Common myeloid progenitor, CD34-positive (primary cell): ENCODE measurements around the gene CASP14.
"Not testable (repeated sequence)": the region's sequence is repeated elsewhere in the genome, so short reads cannot be mapped to it uniquely, and the experiment has no call there.

ENCODE experiments used
- CTCF ChIA-PET: fragments of 350-600 bp; sonication (Branson Sonifier 250); formaldehyde crosslinking; loops from one replicate; lab custom pipeline; 2021; ENCODE audit warnings: antibody characterized with exemption; lab: Charles Lee
- POLR2A ChIA-PET: fragments of 350-600 bp; sonication (Branson Sonifier 250); formaldehyde crosslinking; loops from one replicate; lab custom pipeline; 2021; ENCODE audit warnings: antibody characterized with exemption; lab: Charles Lee
- DNase-seq, 3 donors: peaks; one replicate each; pipeline versions ENCODE4 v3.0.0 to v3.0.0-alpha.2; 2013
- H3K27ac ChIP-seq, 2 experiments: 1 replicate in 1 of 2; 2 replicates in 1 of 2; pipeline ENCODE4 v1.7.0; 2013; ENCODE audit warnings: inconsistent platforms in 2 of 2, low read length in 2 of 2, mild to moderate bottlenecking in 2 of 2, low read depth in 1 of 2, moderate library complexity in 1 of 2; ENCODE audit not compliant: severe bottlenecking in 2 of 2, insufficient read depth in 1 of 2, poor library complexity in 1 of 2
- H3K27me3 ChIP-seq, 5 experiments: replicated peaks in 2 of 5; 1 replicate in 3 of 5; 2 replicates in 2 of 5; pipeline versions ENCODE4 v1.6.1 to v1.7.0; 2013; ENCODE audit warnings: low read length in 4 of 5, mild to moderate bottlenecking in 2 of 5, moderate library complexity in 2 of 5, inconsistent platforms in 1 of 5; ENCODE audit not compliant: insufficient read depth in 5 of 5, control insufficient read depth in 4 of 5
- H3K36me3 ChIP-seq, 4 experiments: 1 replicate in 2 of 4; 2 replicates in 2 of 4; pipeline versions ENCODE4 v1.6.1 to v1.7.0; 2013; ENCODE audit warnings: low read length in 3 of 4, control low read depth in 1 of 4, mild to moderate bottlenecking in 1 of 4; ENCODE audit not compliant: control insufficient read depth in 4 of 4, insufficient read depth in 4 of 4
- H3K4me1 ChIP-seq, 4 experiments: 1 replicate in 3 of 4; 2 replicates in 1 of 4; pipeline versions ENCODE4 v1.6.1 to v1.7.1; 2013; ENCODE audit warnings: low read length in 3 of 4, mild to moderate bottlenecking in 3 of 4, control low read depth in 1 of 4, inconsistent platforms in 1 of 4, moderate library complexity in 1 of 4; ENCODE audit not compliant: control insufficient read depth in 4 of 4, insufficient read depth in 4 of 4; ENCODE audit errors: control extremely low read depth in 1 of 4
- H3K4me3 ChIP-seq, 7 experiments: 1 replicate in 4 of 7; 2 replicates in 3 of 7; pipeline versions ENCODE4 v1.5.1 to v1.7.0; 2013; ENCODE audit warnings: mild to moderate bottlenecking in 7 of 7, low read length in 6 of 7, moderate library complexity in 6 of 7, inconsistent platforms in 2 of 7, low read depth in 2 of 7, control low read depth in 1 of 7; ENCODE audit not compliant: insufficient read depth in 4 of 7, control insufficient read depth in 1 of 7; ENCODE audit errors: extremely low read depth in 1 of 7
- H3K9me3 ChIP-seq, 5 experiments: 1 replicate in 4 of 5; 2 replicates in 1 of 5; pipeline versions ENCODE4 v1.6.1 to v1.7.1; 2013; ENCODE audit warnings: low read length in 4 of 5, mild to moderate bottlenecking in 2 of 5, inconsistent platforms in 1 of 5, low read depth in 1 of 5, moderate library complexity in 1 of 5; ENCODE audit not compliant: control insufficient read depth in 4 of 5, insufficient read depth in 2 of 5; ENCODE audit errors: control extremely low read depth in 1 of 5
- WGBS: methylation state at CpG from one replicate; pipeline ENCODE4 v1.1.5; 2013; ENCODE audit not compliant: insufficient coverage; 5-methylcytosine and 5-hydroxymethylcytosine counted together

The CASP14 gene

GRCh38 chr19:15062036-15062435 lies 12.8 kb downstream of the CASP14 start:
- no peak overlapping the region for H3K4me3 ChIP-seq
- DNase-seq = no peak
- H3K9me3 ChIP-seq = peaks cover 0 to 3% (median 0%) of the 10 kb centered on the region in 5 experiments
- H3K4me1 ChIP-seq = no peaks in the 10 kb centered on the region
- peaks cover 0 to 6% (median 3%) of the 10 kb centered on the region in 5 experiments for H3K27me3 ChIP-seq
- ChIA-PET CTCF (no interaction called here), POLR2A (no interaction called here)
- no peaks in the 10 kb centered on the region for H3K36me3 ChIP-seq
- 92% methylated on average over 7 of the region's 12 CpGs for WGBS
- no peak overlapping the region for H3K27ac ChIP-seq

- 93% methylated on average over 3 of the region's 4 CpGs for WGBS
- POLR2A ChIA-PET = not testable (repeated sequence)
Measured at GRCh38 chr19:15070386-15070785, 21.1 kb downstream of the CASP14 start.

GRCh38 chr19:15072930-15073647 lies 23.8 kb downstream of the CASP14 start:
- Histone ChIP-seq H3K27ac (no peak overlapping the region), H3K9me3 (no peaks in the 10 kb centered on the region), H3K27me3 (no peaks in the 10 kb centered on the region), H3K4me3 (no peak overlapping the region), H3K4me1 (no peaks in the 10 kb centered on the region), H3K36me3 (no peaks in the 10 kb centered on the region)
- ChIA-PET POLR2A (no interaction called here), CTCF (no interaction called here)
- DNase-seq = no peak
- WGBS = 91% methylated on average over 22 of the region's 23 CpGs

More at GRCh38 chr19:15070386-15070785, 21.1 kb downstream of the CASP14 start:
- H3K4me1 ChIP-seq, H3K27ac ChIP-seq, H3K9me3 ChIP-seq, CTCF ChIA-PET, H3K36me3 ChIP-seq, DNase-seq, H3K27me3 ChIP-seq, H3K4me3 ChIP-seq: not testable (repeated sequence)

DNA sequence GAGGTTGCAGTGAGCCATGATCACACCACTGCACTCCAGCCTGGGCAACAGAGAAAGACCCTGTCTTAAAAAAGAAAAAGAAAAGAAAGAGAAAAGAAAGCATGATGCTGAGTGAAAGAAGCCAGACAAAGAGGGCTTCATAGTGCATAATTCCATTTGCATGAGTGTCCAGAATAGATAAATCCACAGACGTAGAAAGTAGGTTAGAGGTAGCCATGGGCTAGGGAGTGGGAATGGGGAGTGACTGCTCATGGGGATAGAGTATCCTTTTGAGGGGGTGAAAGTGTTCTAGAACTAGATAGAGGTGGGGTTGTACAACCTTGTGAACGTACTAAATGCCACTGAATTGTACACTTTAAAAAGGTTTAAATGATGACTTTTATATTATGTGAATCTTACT lies 25.1 kb downstream of the CASP14 start:
- Histone ChIP-seq H3K36me3 (no peaks in the 10 kb centered on the region), H3K27ac (no peak overlapping the region), H3K4me3 (no peak overlapping the region), H3K9me3 (no peaks in the 10 kb centered on the region), H3K4me1 (no peaks in the 10 kb centered on the region), H3K27me3 (peaks cover 0 to 3% (median 0%) of the 10 kb centered on the region in 5 experiments)
- no peak for DNase-seq
- ChIA-PET POLR2A (no interaction called here), CTCF (interaction anchor here (0.6 kb wide), 1 partner anchor 75 kb away, joined by 4 read pairs; no protein-coding TSS in a partner anchor)
- 93% methylated on average over 1 of the region's 2 CpGs for WGBS

DNA sequence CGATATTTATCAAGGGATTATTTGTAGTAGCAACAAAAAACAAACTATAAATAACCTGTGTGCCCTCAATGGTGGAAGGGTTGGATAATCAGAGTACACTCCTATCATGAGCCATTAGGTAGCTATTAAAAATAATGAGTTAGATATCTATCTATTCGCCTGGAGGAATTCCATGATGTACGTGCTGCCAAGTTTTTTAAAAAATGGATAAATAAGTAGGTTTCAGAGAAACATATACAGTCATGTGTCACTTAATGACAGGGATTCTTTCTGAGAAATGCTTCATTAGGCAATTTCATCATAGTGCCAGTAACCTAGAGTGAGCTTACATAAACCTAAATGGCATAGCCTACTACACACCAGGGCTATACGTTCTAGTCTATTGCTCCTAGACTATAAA lies 26.5 kb downstream of the CASP14 start:
- DNase-seq = no peak
- ChIA-PET CTCF (no interaction called here), POLR2A (no interaction called here)

GRCh38 chr19:15080002-15080401 lies 30.7 kb downstream of the CASP14 start:
- H3K27me3 ChIP-seq, H3K9me3 ChIP-seq, H3K36me3 ChIP-seq, H3K4me1 ChIP-seq, H3K4me3 ChIP-seq, H3K27ac ChIP-seq: not testable (repeated sequence)
- CTCF ChIA-PET = interaction anchor here (3.8 kb wide), 1 partner anchor 12 kb away, joined by 18 read pairs; no protein-coding TSS in a partner anchor
- peak in 1 of 3 donors; percentile 17 for DNase-seq
- POLR2A ChIA-PET = interaction anchor here (0.6 kb wide), 1 partner anchor 17 kb away, joined by 4 read pairs; no protein-coding TSS in a partner anchor
- 86% methylated on average over 1 of the region's 4 CpGs for WGBS

More for the DNA sequence above, 26.5 kb downstream of the CASP14 start:
- Histone ChIP-seq H3K27ac (no peak overlapping the region), H3K4me3 (no peak overlapping the region), H3K36me3 (no peaks in the 10 kb centered on the region), H3K4me1 (no peaks in the 10 kb centered on the region), H3K27me3 (peaks cover 0 to 3% (median 0%) of the 10 kb centered on the region in 5 experiments), H3K9me3 (no peaks in the 10 kb centered on the region)
- 86% methylated on average over 2 of the region's 4 CpGs for WGBS

DNA sequence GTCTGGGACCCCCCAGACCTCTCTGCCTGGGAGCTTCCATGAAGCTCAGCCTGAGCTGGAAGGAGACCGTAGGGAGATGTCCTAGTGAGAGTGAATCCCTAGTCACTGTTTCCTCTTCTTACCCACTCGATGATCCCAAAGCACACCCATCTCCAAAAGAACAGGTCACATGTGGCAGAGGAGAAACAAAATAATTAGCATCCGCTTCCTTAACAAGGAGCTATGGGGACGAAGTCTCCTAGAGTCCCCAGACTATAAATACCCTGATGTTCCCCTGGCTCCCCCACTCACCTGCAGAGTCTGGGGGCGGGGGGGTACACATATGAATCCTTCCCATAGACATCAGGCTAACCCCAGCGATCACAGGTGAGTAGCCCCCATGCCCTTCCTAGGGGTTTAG lies 32.6 kb downstream of the CASP14 start, which contains the start of gene OR1I1:
Gene OR1I1 (plus strand): TSS at position 301 of the 400 bp plus-strand sequence. CDS start 4,855 bp downstream, outside the sequence.
- CTCF ChIA-PET = interaction anchor here (1.1 to 3.8 kb wide), 3 partner anchors 10 to 25 kb away, joined by 3 to 18 read pairs (median 4); no protein-coding TSS in a partner anchor
- POLR2A ChIA-PET = no interaction called here

More for the DNA sequence above, 32.6 kb downstream of the CASP14 start, which contains the start of gene OR1I1:
- Histone ChIP-seq H3K4me3 (no peak within 1 kb of the TSS), H3K4me1 (no peaks in the 10 kb centered on the region), H3K36me3 (no peaks in the 10 kb centered on the region), H3K9me3 (no peaks in the 10 kb centered on the region), H3K27me3 (peaks cover 0 to 6% (median 0%) of the 10 kb centered on the region in 5 experiments), H3K27ac (no peak within 1 kb of the TSS)
- no peak for DNase-seq
- WGBS = 92% methylated on average over 4 of the region's 6 CpGs
